B cell (primary cell): ENCODE data around the gene PDE10A. TPM values are rescaled to one million over a fixed set of nuclear protein-coding genes. Genes with fewer than 3 reads are reported as not detected.

ENCODE experiments used
- ATAC-seq: fragments of 200-7000 bp; cut with Tn5 transposase; one replicate; pipeline ENCODE4 v1.10.0; 2021; ENCODE audit warnings: low read depth, mild to moderate bottlenecking, moderate number of reproducible peaks, moderate library complexity
- CTCF ChIA-PET: fragments of 350-600 bp; sonication (Branson Sonifier 250); formaldehyde crosslinking; loops from one replicate; lab custom pipeline; 2021; ENCODE audit warnings: antibody characterized with exemption, inconsistent platforms; lab: Charles Lee
- POLR2A ChIA-PET: fragments of 350-600 bp; sonication (Branson Sonifier 250); formaldehyde crosslinking; loops from one replicate; lab custom pipeline; 2021; ENCODE audit warnings: antibody characterized with exemption; lab: Charles Lee
- DNase-seq: peaks from one replicate; pipeline ENCODE4 v3.0.0; 2013
- H2AFZ ChIP-seq: 2 replicates; pipeline ENCODE4 v1.6.1; 2012; ENCODE audit warnings: mild to moderate bottlenecking, low read depth, low read length; ENCODE audit not compliant: insufficient read depth, poor library complexity, severe bottlenecking
- H3K27ac ChIP-seq, 2 donors: 1 replicate in 1 of 2; 2 replicates in 1 of 2; pipeline ENCODE4 v1.5.1; 2012 to 2013; ENCODE audit warnings: low read length in 2 of 2, mild to moderate bottlenecking in 2 of 2, moderate library complexity in 1 of 2
- H3K27me3 ChIP-seq, 4 experiments: fragments of 200-600 bp in 1 of 4; sonication (generic) in 1 of 4; replicated peaks in 1 of 4; 1 replicate in 2 of 4; 2 replicates in 2 of 4; pipeline versions ENCODE4 v1.6.1 to v1.7.0; 2013 to 2016; ENCODE audit warnings: low read length in 3 of 4, mild to moderate bottlenecking in 2 of 4, mixed read lengths in 1 of 4, moderate library complexity in 1 of 4; ENCODE audit not compliant: insufficient read depth in 4 of 4, control insufficient read depth in 3 of 4; ENCODE audit errors: control extremely low read depth in 1 of 4
- H3K36me3 ChIP-seq, 2 experiments: replicated peaks in 1 of 2; 1 replicate in 1 of 2; 2 replicates in 1 of 2; pipeline versions ENCODE4 v1.6.1 to v1.7.1; 2013; ENCODE audit warnings: low read length in 1 of 2; ENCODE audit not compliant: insufficient read depth in 2 of 2, control insufficient read depth in 1 of 2; ENCODE audit errors: control extremely low read depth in 1 of 2, extremely low read depth in 1 of 2
- H3K4me1 ChIP-seq, 2 donors: fragments of 200-600 bp in 1 of 2; sonication (generic) in 1 of 2; 1 replicate in 1 of 2; 2 replicates in 1 of 2; pipeline versions ENCODE4 v1.5.1 to v1.6.1; 2013 to 2017; ENCODE audit warnings: low read length in 2 of 2; ENCODE audit not compliant: control insufficient read depth in 2 of 2, insufficient read depth in 2 of 2
- H3K4me2 ChIP-seq: replicated peaks from 2 replicates; pipeline ENCODE3; 2012; ENCODE audit warnings: mild to moderate bottlenecking, low read depth, low read length; ENCODE audit not compliant: poor library complexity, severe bottlenecking
- H3K4me3 ChIP-seq, 5 experiments: fragments of 200-600 bp in 1 of 5; sonication (generic) in 1 of 5; 1 replicate in 3 of 5; 2 replicates in 2 of 5; pipeline versions ENCODE4 v1.5.1 to v1.7.0; 2011 to 2016; ENCODE audit warnings: low read length in 4 of 5, mild to moderate bottlenecking in 4 of 5, low read depth in 2 of 5, control low read depth in 1 of 5, moderate library complexity in 1 of 5; ENCODE audit not compliant: insufficient read depth in 1 of 5; ENCODE audit errors: control extremely low read depth in 1 of 5, extremely low read depth in 1 of 5
- H3K79me2 ChIP-seq: fragments of 200-600 bp; sonication (generic); one replicate; pipeline ENCODE4 v1.6.0; 2016; ENCODE audit warnings: low read length; ENCODE audit not compliant: control insufficient read depth, insufficient read depth
- H3K9ac ChIP-seq: fragments of 200-600 bp; sonication (generic); 2 replicates; pipeline ENCODE4 v1.6.1; 2017; ENCODE audit warnings: mild to moderate bottlenecking, low read length, moderate library complexity
- H3K9me3 ChIP-seq, 3 donors: one replicate each; pipeline versions ENCODE4 v1.6.1 to v1.7.1; 2013; ENCODE audit warnings: low read length in 2 of 3; ENCODE audit not compliant: control insufficient read depth in 2 of 3, insufficient read depth in 1 of 3; ENCODE audit errors: control extremely low read depth in 1 of 3
- H4K20me1 ChIP-seq: 2 replicates; pipeline ENCODE4 v1.6.0; 2012; ENCODE audit warnings: mild to moderate bottlenecking, low read length; ENCODE audit not compliant: insufficient read depth, control insufficient read depth, poor library complexity, severe bottlenecking
- H3K27ac Mint-ChIP-seq: one replicate; pipeline ENCODE4 v1.8.0; 2021; ENCODE audit warnings: mixed read lengths
- H3K27me3 Mint-ChIP-seq: one replicate; pipeline ENCODE4 v1.8.0; 2021; ENCODE audit warnings: mixed read lengths
- H3K4me1 Mint-ChIP-seq: one replicate; pipeline ENCODE4 v1.8.0; 2021; ENCODE audit warnings: mixed read lengths
- H3K4me3 Mint-ChIP-seq: one replicate; pipeline ENCODE4 v1.8.0; 2021; ENCODE audit warnings: mixed read lengths
- H3K9me3 Mint-ChIP-seq: one replicate; pipeline ENCODE4 v1.8.0; 2022; ENCODE audit warnings: mixed read lengths; ENCODE audit not compliant: insufficient read depth
- EZH2 ChIP-seq: IDR thresholded peaks from 2 replicates; pipeline ENCODE4 v1.6.1; 2012; ENCODE audit warnings: borderline replicate concordance, low read depth, mild to moderate bottlenecking, moderate library complexity, low read length; ENCODE audit not compliant: insufficient read depth, poor library complexity, severe bottlenecking
- WGBS: methylation state at CpG from one replicate; pipeline ENCODE4 v1.1.5; 2013; ENCODE audit warnings: missing lambda C conversion rate; ENCODE audit not compliant: insufficient coverage; 5-methylcytosine and 5-hydroxymethylcytosine counted together
- intact Hi-C: fragments of 100-400 bp; cut with micrococcal nuclease; formaldehyde crosslinking; loops from one replicate; pipeline ENCODE4 v1.10.0; 2022
- polyA plus RNA-seq: library from polyadenylated mRNA; depleted of rRNA; stranded (reverse); fragments of >200 nt; gene quantifications from 2 replicates; pipeline ENCODE4 v1.2.3, GENCODE V29; 2012
- total RNA-seq, 2 donors: library from RNA; stranded (reverse); fragments of 120-200 nt in 1 of 2; gene quantifications; 1 replicate in 1 of 2; 2 replicates in 1 of 2; pipeline versions ENCODE4 v1.2.3 to v1.2.4, GENCODE V29; 2013 to 2022
- TF ChIP-seq, protein P1 (sequence below): fragments of 200-600 bp; IDR thresholded peaks from one replicate; pipeline ENCODE4 v1.8.0; 2022; ENCODE audit warnings: antibody characterized with exemption, mild to moderate bottlenecking

Gene PDE10A
- total and polyA plus RNA-seq, 2 donors (not counting 1 experiment from before 2014, with no cell fraction given), result not detected

DNA sequence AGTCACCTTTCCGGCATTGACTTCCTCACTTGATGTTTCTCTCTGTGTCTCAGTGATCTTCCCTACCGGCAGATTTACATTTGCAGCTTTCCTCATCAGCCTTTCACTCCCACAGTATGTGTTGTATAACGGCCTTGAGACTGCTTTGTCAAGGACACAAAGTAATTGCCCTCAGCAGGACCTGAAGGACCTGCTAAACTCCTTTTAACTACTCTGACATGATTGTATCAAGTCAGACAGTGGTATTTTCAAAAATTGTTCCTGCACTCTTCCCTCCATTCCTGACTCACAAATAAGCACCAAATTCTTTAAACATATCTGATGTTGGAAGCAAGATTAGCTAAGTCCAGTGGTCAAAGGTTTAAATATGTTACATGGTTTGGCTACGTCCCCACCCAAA is 62.4 kb downstream of the PDE10A start:
- no CpG with 5 or more reads among the region's 4 CpGs for WGBS
- DNase-seq (no peak), ATAC-seq (no peak)
- Histone ChIP-seq H3K27ac (no peak overlapping the region), H3K36me3 (no peaks in the 10 kb centered on the region), H3K4me1 (no peaks in the 10 kb centered on the region), H2AFZ (no peak overlapping the region), H3K27me3 (no peaks in the 10 kb centered on the region), H4K20me1 (no peaks in the 10 kb centered on the region), H3K4me2 (no peak overlapping the region), H3K9me3 (peaks cover 0 to 4% (median 0%) of the 10 kb centered on the region in 3 donors), H3K9ac (no peak overlapping the region), H3K79me2 (no peaks in the 10 kb centered on the region), H3K4me3 (no peak overlapping the region)
- H3K27ac Mint-ChIP-seq, result no peak overlapping the region
- no peak overlapping the region for H3K4me3 Mint-ChIP-seq
- TF ChIP-seq EZH2, result no peak
- TF ChIP-seq, protein P1, sequence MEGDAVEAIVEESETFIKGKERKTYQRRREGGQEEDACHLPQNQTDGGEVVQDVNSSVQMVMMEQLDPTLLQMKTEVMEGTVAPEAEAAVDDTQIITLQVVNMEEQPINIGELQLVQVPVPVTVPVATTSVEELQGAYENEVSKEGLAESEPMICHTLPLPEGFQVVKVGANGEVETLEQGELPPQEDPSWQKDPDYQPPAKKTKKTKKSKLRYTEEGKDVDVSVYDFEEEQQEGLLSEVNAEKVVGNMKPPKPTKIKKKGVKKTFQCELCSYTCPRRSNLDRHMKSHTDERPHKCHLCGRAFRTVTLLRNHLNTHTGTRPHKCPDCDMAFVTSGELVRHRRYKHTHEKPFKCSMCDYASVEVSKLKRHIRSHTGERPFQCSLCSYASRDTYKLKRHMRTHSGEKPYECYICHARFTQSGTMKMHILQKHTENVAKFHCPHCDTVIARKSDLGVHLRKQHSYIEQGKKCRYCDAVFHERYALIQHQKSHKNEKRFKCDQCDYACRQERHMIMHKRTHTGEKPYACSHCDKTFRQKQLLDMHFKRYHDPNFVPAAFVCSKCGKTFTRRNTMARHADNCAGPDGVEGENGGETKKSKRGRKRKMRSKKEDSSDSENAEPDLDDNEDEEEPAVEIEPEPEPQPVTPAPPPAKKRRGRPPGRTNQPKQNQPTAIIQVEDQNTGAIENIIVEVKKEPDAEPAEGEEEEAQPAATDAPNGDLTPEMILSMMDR, result no peak
- no peaks in the 10 kb centered on the region for H3K9me3 Mint-ChIP-seq
- ChIA-PET CTCF (no interaction called here), POLR2A (no interaction called here)
- no peaks in the 10 kb centered on the region for H3K4me1 Mint-ChIP-seq
- no peaks in the 10 kb centered on the region for H3K27me3 Mint-ChIP-seq
- intact Hi-C loops, result no loop called here

DNA sequence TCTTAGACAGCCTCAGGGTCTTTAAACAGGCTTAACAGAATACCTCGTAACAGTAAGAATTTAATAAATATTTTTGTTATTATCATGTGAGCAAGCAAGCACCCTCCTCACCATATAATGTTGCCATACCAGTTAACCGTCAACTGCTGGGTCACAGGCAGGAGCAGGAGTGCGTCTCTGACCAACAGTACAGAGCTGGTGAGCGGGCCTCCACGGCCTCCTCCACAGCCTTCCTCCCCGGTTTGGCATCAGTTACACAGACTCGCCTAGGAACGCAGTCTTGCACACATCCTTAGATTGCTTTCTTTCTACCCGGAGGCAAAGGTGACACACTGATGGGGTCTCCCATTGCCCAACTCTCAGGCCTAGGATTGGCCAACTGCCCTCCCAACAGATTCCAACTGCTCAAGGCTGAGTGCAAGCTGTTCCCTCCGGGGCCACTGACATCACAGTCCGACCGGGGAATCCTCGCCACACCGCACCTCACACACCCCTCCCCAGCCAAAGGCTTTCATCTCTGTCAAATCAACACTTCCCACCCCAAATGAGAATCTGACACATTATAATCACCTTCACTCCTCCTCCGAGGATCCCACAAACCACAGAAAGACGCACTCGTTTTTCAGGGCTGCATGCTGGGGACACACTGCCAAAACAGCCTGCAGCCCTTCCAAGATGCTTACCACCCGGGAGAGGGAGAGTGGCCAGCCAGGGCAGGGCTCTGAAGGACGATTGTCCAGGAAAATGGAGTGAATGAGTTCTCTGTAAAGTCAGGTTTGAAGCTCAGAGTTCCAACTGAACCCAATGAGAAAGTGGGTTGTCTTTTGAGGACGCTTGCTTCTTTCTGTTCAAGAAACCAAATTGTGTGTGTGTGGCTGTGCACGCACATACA is 63.2 kb downstream of the PDE10A start:
- Mint-ChIP-seq H3K4me1 (no peaks in the 10 kb centered on the region), H3K4me3 (no peak overlapping the region), H3K27ac (no peak overlapping the region), H3K9me3 (no peaks in the 10 kb centered on the region), H3K27me3 (no peaks in the 10 kb centered on the region)
- no peak overlapping the region for H3K4me2 ChIP-seq
- no peak overlapping the region for H3K4me3 ChIP-seq
- ATAC-seq (no peak), DNase-seq (no peak)
- no peaks in the 10 kb centered on the region for H3K79me2 ChIP-seq
- no peaks in the 10 kb centered on the region for H3K27me3 ChIP-seq
- TF ChIP-seq, protein P1, result no peak
- TF ChIP-seq EZH2, result no peak
- POLR2A ChIA-PET, result no interaction called here
- H3K4me1 ChIP-seq, result no peaks in the 10 kb centered on the region
- intact Hi-C loops, result no loop called here
- H2AFZ ChIP-seq, result no peak overlapping the region
- no peak overlapping the region for H3K9ac ChIP-seq
- CTCF ChIA-PET, result no interaction called here
- WGBS, result 91% methylated on average over 18 of the region's 21 CpGs
- H3K27ac ChIP-seq, result no peak overlapping the region
- no peaks in the 10 kb centered on the region for H3K36me3 ChIP-seq
- no peaks in the 10 kb centered on the region for H4K20me1 ChIP-seq
- H3K9me3 ChIP-seq, result peaks cover 0 to 7% (median 0%) of the 10 kb centered on the region in 3 donors
